GM18505 (cell line): ENCODE data around the gene KLHL34.

Experiments
- ATAC-seq: cut with Tn5 transposase; IDR thresholded peaks from one replicate; pipeline ENCODE4 v1.9.1; 2021; ENCODE audit not compliant: unreplicated experiment
- POLR2A ChIP-seq: IDR thresholded peaks from 4 replicates; pipeline ENCODE4 v1.6.1; 2011; ENCODE audit warnings: borderline replicate concordance; ENCODE audit not compliant: insufficient read depth, insufficient read length; ENCODE audit errors: extremely low read depth

Gene KLHL34, protein sequence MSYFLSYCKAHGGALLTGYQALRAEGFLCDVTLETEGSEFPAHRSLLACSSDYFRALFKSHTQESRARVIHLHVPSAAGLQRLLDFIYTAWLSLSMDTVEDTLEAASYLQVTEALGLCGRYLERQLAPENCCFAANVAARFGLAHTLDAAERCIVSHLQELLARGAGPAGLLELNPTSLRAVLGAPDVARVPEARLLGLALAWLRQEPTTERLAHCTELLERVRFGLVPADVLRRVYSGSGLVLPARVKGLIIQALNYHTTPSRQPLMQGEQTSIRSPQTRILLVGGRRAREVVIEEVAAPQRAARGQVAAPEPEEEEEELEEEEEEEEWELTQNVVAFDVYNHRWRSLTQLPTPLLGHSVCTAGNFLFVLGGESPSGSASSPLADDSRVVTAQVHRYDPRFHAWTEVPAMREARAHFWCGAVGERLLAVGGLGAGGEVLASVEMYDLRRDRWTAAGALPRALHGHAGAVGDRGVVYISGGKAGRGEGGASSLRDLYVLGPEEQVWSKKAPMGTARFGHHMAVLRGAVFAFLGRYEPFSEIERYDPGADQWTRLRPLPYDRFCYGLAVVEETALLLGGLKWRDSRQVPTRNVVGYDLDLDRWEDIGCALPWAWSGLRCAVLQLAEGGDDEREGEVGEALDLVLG

DNA sequence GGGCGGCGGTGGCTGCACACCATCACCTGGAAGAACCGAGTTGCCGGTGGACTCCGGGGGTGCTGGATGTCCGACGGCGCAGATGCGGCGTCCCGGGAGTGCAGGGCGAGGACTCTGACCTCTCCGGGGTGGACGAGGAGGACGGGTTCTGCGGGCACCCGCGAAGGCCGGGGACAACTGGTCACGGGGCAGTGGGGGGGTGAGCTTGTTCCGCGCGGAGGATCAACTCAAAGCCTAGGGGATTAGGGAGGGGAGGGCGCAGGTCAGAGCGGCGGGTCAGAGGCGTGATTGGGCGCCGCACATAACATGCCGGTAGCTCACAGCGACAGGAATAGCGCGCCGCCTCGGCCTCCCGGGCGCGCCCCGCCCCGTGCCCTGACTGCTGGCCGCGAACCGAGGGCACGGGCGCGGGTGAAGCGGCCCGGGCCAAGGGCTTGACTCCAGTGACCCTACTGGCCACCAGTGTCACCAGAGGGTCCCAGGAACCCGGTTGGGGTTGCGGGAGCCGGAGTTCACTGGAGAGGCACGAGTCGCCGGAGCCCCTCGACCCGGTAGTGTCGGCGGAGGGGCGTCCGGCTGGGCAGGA, at the start of gene KLHL34:
TSS of gene KLHL34 (minus strand) at position 179 of the 586 bp plus-strand sequence. CDS start 542 bp downstream, outside the sequence.
- no peak for ATAC-seq
- TF ChIP-seq POLR2A: no peak

DNA sequence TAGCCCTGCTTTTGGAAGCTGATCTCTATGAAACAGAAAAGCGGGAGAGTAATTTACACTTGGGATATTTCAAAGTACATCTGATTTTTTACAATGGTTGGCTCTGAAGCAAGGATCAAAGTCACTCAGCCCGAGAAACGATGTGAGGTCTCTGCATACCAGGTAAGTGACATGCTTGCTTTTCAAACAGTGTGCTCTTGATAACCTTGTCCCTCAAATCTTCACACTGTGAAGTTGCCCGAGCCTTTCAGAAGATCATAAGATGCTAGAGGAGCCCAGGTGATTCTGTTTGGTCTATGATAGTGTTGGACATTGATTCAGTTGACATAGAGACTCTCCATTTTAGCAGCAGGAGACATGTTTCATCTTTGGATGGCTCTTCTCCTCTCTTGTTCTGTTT, 47.1 kb upstream of the KLHL34 start:
- ATAC-seq: no peak
- no peak for TF ChIP-seq POLR2A

DNA sequence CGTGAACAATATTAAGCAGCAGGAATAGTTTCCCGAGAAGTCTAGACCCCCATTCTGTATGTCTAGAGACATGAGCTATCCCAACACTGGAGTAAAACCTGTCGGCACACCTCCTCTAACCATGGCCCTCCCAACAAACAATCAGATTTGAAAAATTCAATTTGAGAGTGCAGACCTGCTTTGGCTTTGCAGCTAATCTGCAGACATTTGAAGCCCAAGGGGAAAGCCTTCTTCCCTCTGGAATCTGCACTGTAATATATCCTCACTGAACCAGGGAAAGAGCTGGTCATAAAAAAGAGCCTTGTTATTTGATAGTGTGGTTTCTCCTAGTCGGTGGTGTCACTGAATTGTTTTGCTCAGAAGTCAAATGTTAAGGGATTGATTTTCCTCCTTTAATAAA, 44.6 kb upstream of the KLHL34 start:
- TF ChIP-seq POLR2A: no peak
- no peak for ATAC-seq

DNA sequence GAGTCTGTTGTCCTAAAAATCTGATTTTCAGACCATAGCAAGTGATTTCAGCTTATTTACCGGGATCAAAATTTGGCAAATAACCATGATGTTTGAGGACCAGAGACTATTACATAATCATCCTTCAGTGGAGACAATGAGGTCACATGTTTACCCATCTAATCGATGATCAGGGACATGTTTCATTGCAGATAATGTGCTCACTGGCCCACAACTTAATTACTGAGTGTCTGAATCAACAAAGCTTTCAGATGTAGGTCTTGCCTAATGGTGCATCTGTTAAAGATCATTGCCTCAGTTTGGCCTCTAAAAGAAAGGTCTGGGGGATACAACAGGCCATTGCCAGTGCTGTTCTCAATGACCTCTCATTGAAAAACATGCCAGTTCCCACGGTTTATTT, 42.8 kb upstream of the KLHL34 start:
- TF ChIP-seq POLR2A: no peak
- no peak for ATAC-seq

DNA sequence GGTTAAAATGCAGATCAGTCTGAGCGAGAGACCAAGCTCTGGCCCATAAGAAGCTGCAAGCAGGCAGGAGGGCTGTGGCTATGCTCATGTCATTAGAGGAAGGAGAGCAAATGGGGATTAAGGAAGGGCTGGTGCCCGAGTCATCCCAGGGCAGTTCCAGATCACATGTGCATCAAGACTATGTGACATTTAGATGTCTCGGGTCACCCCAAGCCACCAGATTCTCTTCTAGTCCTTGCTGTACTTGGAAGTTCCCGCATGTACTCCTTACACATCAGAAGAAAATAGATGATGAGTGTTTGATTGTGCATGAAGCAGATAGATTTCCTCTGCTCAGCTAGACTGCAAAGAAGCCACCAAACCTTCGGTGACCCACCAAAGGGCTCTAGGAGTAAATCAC, 42.1 kb upstream of the KLHL34 start:
- TF ChIP-seq POLR2A: no peak

DNA sequence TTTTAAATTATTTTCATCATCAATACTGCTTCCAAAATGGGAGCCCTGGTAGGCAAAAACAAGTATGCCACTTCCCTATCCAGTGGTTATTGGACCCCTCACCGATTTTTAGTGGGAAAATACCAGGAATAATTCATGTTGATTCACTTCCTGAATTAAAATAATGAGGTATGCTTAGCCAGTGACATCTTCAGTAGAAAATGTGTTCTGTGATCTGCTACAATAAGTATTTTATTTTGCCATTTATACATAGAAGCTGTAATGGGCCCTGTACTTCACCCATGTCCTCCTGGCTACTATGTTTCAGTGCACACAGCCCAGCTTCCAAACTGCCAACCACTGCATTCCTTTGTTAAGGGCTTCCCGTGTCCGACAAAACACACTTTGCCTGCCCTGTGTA, 41.0 kb upstream of the KLHL34 start:
- no peak for TF ChIP-seq POLR2A
- no peak for ATAC-seq

More for the DNA sequence above, 42.1 kb upstream of the KLHL34 start:
- no peak for ATAC-seq

DNA sequence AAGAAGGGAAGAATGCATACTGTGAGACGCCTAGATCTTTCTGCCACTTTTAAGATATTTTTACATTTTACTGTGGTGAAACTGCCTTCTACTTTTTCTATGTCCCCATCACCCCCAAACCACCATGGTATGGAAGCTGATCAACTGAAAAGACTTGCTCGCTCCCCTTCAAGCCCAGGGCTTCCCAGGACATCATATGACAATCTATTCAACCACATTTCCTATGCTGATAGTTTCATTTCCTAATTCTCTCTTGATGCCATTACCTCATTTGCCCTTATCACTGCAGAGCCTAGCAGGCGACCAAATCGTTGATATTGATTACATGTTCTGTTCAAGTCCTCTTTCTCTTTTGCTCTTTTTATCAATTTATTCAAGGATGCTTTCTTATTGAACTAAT, 40.1 kb upstream of the KLHL34 start:
- no peak for ATAC-seq
- TF ChIP-seq POLR2A: no peak

GRCh38 chrX:21691512-21692018, 33.4 kb upstream of the KLHL34 start:
- ATAC-seq: no peak

DNA sequence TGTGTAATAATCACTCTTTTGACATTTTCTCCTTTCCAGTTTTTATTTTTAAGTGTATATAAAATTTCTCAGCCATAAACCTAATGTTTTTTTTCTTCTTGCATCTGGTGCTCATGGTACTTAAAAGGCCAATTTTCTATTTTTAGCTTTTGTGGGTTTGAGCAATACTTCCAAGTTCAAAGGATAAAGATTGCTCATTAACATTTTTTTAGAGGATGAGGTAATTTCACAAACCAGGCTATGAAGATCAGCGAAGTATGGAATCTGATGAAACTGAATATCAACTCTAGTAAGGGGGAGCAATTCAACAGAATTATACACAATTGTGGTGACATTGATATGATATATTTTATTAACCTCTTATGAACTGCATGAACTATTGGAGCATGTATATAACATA, 25.8 kb upstream of the KLHL34 start:
- no peak for ATAC-seq
- TF ChIP-seq POLR2A: no peak

More at GRCh38 chrX:21691512-21692018, 33.4 kb upstream of the KLHL34 start:
- TF ChIP-seq POLR2A: no peak

GRCh38 chrX:21678048-21678612, 20.0 kb upstream of the KLHL34 start:
- TF ChIP-seq POLR2A: no peak
- ATAC-seq: no peak

DNA sequence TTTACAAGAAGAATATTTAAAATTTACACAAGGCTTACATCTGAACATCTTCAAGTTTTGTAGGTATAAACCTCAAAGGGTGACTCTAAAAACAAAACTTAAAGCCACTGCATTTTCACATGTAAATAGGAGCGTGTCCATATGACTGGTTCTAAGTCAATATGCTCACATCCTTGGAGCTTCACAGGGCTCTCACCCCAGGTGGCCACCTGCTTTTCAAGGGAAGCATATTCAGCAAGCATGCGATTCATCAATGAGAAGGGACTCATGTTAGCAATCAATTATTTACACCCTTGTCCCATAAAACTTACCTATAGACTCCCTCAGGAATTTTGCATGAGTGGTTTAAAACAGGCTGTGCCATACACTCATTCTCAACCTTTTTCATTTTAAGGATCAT, 17.8 kb upstream of the KLHL34 start:
- ATAC-seq: no peak
- TF ChIP-seq POLR2A: no peak

DNA sequence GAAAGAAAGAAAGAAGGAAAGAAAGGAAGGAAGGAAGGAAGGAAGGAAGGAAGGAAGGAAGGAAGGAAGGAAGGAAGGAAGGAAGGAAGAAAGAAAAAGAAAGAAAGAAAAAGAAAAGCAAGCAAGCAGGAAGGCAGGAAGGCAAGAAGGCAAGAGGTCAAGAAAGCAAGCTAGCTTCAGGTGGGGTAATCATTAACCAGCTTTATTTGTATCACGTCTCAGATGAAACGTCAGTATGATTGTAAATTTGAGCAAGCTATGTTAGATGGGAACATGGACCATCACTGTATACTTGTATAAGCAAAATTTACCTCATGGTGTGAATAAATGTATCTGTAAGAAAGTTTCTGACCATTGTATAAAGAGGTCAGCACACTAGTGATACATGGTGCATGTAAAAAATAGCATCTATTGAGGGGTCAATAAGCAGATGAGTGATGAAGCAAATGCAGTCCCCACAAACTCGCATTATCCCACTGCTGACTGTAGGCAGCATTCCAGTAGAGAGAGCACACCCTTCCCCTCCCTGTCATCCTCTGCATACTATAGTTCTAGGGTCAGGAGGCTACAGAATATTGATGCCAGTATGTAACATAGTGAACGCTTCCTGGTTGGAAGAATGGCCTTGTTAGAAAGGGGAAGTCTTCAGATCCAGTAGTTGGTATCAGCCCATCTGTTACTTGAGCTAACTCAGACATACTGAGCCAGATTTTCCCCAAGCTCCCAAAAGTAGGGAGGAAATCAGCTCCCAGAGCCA, 16.5 kb upstream of the KLHL34 start:
- no peak for ATAC-seq
- no peak for TF ChIP-seq POLR2A

DNA sequence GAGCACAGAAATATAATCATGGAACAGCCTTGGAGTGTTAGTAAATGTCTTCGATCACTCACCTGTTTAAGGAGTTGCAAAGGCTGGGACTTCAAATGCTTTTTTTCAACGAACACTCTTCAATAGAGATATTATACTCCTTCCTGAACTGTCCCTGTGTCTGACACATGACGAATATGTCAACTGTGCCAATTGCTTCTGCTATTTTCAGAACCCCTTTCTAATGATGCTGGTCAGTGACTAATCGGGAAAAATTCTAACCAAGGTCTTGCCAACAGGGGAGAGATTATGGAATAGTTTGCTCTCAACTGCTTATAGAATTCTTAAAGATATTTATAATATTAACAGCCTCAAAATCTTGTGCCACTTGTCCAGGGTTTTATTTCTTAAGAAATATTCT, 8.5 kb upstream of the KLHL34 start:
- TF ChIP-seq POLR2A: no peak
- ATAC-seq: no peak
